Kidney capillary endothelial cell (primary cell): ENCODE results near the gene PLCB1.
A peak's percentile ranks its signal among the peaks of the same experiment; 100 is the strongest.
"Not testable (repeated sequence)": the region's sequence is repeated elsewhere in the genome, so short reads cannot be mapped to it uniquely, and the experiment has no call there.

Experiments
- DNase-seq: peaks from one replicate; pipeline ENCODE4 v3.0.0-alpha.2; 2018; ENCODE audit warnings: low spot score

The PLCB1 gene

DNA sequence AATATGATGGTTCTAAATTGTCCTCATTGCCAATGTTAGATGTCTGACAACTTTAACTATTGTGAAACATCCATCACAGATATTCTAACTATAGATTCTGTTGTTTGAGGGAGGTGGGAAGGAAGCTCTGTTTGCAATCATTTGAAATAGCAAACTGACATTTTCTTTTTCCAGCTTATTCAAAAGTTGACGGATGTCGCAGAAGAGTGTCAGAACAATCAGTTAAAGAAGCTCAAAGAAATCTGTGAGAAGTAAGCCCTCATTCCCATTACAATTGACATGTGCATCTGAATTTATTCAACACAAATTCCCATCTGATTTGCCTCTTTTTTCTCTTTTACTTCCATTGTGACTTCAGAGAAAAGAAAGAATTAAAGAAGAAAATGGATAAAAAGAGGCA lies 656.2 kb downstream of the PLCB1 start:
- DNase-seq = no peak

DNA sequence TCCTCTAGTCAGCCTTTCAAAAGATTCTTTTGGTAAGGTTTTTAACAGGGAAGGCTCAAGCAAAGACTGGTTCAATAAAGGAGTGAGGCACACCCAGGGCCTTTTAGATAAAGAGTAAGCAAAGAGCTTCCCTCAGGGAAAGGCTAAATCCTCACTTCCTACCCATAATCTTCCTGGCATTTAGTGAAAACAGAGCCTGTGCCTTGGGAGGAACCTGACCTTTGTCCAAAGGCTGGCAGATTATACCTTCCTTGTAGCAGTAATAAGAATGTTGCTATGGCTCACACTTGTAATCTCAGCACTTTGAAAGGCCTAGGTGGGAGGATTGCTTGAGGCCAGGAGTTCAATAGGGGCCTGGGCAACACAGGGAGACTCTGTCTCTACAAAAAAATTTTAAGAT lies 656.8 kb downstream of the PLCB1 start:
- DNase-seq = no peak

DNA sequence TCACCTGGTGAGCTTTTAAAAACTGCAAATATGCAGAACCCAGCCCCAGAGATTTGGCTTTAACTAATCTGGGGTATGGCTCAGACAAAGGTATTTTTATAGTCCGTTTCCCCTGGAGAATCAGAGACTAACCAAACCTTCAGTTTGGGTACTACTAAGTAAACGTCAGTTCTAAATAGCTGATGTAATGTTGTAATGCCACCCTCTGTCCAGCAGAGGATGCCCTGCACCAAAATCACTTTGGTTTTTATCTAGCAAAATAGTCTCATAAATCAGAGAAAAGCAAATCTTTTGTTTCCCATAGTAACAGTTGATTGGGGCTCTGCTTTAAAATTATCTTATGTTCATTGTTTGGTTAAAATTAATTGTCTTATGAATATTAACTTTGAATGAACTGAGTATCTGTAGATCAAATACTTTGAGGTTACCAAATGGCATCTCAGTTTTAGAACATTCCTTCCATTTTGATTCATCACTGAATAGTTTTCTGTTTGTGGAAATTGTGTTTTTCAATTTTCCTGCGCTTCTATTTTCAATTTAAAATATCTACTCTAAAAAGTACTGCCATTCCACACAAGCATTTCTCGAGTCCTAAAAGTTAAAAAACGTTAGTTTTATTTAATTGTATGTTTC lies 658.5 kb downstream of the PLCB1 start:
- peak; percentile 44 for DNase-seq

DNA sequence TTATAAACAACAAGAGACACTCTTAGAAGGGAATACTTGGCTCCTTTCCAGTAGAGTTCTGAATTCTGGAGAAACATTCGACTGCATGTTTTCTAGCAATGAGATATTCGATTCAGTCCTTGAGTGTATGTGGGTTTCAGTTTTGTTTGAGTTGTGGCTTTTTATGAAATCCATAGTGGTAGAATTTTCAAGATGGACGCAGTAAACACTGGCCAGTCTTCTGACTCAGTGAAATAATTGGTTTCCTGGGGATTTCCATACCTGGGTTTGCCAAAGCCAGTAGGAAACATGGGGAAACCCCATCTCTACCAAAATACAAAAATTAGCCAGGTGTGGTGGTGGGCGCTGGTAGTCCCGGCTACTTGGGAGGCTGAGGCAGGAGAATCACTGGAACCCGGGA lies 663.3 kb downstream of the PLCB1 start:
- DNase-seq = no peak

DNA sequence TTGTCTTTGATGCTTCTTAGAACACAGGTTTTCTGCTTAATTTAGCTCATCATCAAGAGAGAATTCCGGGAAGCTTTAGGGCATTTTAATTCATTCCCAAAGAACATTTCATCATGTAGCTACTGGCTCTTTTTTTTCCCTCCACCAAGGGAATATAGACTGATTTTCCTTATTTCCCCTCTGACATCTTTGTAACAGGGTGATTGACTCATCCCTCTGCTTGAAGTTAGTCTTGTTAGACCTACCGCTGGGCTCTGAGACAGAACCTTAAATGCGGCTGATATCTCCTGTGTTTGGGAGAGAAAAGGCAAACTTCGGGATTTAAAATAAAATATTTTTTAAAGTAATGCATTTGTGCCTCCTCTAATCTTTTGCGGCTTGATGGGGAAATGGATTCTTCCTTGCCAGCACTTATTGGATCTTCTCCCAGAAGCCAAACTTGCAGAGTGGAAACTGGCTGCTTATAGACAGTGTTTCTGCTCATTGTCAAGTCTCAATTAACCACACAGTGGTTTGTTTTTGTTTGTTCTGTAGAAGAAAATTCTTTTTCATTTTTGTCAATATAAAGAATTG lies 664.1 kb downstream of the PLCB1 start:
- DNase-seq = no peak

DNA sequence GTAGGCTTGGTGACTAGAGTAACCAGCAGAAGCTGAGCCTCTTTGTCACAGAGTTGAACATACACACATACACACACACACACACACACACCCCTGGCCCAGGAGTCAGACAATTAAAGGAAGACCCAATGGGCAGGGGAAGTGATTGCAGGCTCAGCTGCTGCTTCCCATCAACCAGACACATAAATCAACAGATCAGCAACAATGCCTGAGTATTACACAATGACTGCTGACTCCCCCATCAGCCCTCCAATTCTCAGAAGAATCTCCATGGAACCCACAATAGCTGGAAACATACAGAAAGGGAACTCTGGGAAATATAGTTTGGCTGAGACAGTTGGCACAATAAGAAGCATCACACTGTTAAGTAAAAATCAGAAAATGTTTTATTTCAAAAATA lies 666.4 kb downstream of the PLCB1 start:
- peak; percentile 28 for DNase-seq

DNA sequence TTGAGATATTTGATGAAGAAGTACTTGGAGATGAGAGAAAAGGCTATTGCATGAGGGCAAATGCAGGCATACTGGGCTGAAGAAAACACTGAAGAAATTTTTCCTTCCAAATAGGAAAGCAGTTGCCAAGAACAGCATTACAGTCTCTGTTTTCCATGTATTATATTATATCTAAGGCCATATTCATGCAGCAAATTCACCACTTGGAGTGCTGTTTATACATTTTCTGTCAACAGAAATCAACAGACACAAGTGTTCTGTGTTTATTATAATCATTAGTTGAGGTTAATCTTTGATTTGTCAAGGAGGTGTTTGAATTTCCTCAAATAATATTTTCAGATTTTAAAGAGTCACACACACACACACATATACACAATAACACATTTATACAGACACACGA lies 668.0 kb downstream of the PLCB1 start:
- DNase-seq = no peak

DNA sequence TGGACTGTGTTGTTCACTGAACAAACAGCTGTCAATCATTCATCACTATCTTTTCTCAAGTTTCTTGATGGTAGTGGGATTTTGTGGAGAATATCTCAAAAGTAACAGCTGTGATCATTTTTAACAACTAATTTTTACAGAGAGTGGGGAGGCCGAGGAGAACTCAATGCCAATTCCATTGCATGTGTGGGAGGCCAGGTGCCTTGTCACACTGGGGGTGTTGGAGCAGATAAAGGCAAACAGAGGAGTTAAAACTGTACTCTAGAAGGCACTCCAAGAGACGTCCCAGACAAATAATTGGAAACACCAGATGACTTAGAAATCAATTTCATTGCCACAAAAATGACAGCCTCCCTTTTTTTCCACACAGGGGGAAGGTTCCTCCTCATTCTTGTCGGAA lies 669.6 kb downstream of the PLCB1 start:
- no peak for DNase-seq

DNA sequence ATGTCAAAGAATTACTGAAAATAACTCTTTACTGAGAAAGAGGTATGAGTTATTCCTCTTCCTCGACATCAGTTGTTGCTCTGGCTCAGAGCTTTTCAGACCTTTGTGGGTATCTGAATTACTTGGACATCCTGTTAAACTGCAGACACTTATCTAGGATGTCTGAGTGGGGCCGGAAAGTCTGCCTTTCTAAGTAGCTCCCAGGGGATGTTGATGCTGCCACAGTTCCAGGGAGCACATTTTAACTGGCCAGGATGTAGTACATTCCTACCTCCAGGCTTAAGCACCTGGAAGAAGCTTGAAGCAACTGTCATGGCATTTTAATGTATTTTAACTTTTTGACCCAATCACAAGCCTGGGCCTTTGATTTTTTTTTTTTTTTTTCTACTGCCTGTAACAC lies 671.0 kb downstream of the PLCB1 start:
- DNase-seq = peak; percentile 74

DNA sequence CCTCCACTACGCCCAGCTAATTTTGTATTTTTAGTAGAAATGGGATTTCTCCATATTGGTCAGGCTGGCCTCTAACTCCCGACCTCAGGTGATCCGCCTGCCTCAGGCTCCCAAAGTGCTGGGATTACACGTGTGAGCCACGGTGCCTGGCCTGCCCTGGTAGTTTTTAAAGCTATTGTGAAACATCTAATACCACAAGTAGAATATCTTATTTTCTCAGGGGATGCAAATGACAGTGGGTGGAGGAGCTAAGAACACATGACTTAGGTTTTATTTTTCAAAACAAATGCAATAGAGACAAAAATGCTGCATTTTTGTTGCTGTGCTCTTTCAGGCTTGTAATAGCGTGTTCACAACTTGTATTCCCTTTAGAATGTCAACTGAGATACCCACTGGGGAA lies 671.9 kb downstream of the PLCB1 start:
- DNase-seq = no peak

DNA sequence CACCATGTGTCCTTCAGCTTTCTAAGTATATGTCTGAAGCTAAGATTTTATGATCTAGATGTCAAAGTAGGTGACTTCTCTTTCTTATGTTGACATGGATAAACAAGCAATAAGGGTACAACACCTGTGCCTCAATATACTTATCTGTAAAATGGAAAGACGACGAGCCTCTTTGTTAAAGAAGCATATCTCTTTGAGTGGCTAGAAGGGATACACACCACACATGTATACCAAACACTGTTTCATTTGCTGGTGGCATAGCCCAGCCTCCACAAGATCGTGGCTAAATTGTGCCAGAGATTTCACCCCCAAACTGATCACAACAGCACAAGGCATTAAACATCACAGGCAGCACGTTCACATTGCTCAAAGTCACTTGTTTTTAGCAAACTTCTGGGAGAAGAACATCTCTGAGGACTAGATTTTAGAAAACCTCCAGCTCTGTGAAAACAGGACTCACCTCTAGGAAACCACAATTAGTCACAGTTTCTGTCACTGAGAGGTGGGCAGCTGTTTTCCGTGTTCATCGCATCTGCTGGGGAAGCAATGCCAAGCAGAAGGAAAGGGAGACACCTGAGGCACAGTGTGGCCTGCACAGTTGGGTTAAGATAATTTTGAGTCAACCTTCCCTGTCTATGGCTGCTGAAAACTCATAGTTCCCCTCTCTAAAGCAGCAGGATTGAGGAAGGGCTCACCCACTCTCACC lies 673.8 kb downstream of the PLCB1 start:
- no peak for DNase-seq

DNA sequence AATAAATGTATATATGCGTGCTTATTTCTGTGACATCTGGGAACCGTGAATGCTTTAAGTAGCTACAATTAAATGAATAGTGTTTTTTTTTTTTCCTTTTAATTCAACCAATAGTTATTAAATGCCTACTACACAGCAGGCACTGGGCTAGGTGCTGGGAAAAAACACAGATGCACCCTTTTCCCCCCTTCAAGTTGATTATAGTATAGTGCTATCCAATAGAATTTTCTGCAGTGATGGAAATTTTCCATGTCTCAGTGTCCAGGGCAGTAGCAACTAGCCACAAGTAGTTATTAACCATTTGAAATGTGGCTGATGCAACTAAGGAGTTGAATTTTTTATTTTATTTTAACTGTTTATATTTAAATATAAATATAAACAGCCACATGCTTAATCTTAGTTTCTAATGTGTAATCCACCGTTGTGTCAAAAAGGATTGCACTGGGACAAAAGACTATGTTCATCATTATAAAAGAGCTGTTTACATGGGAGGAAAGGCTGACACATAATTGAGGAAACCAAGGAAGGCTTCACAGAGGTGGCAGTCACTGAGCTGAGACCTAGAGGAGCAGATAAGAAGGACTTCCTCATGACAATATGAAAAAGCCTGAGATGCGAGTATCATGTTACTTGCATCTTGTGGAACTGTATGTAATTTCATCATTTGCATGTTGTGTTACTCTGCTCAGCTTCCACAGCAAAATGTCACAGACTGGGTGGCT lies 675.6 kb downstream of the PLCB1 start:
- no peak for DNase-seq

DNA sequence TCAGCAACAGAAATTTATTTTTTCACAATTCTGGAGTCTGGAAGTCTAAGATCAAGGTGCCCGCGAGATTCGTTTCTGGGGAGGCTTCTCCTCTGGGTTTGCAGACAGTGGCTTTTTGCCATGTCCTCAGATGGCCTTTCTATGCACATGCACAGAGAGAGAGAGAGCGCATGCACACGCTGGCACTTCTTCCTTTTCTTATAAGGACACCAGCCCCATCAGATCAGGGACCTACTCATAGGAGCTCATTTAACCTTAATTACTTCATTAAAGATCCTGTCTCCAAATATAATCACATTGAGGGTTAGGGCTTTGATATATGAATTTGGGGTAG lies 676.1 kb downstream of the PLCB1 start:
- DNase-seq = no peak

DNA sequence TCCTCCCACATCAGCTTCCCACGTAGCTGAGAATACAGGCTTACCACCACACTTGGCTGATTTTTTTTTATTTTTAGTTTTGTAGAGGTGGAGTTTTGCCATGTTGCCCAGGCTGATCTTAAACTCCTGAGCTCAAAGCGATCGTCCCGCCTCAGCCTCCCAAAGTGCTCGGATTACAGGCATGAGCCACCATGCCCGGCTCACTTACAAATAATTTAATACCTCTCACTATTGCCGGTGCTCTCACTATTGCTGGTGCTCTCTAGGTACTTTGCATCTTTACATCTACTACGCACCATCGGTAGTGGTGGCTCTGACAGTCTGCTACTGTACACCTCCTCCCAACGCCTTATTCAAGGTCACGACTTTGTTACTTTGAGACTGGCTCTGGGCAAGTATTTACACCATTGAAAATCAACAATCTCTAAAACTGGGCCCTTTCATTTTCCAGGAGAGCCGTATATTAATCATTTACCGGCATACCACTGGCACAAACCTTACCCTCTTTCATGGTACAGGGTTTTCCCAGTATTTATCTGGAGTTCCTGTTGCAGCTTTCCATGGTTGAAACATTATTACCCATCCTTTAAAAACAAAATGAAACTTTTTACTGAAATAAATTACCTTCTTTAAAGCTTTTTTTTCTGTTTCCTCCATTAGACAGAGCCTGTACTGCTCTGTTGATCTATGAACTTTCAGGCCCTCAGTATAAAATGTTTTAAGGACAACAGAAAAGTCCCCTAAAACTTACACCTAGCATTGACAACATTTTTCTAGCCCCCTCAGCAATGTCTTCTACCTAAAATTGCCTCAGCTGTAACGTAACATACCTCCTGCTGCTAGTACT lies 677.3 kb downstream of the PLCB1 start:
- DNase-seq = no peak

DNA sequence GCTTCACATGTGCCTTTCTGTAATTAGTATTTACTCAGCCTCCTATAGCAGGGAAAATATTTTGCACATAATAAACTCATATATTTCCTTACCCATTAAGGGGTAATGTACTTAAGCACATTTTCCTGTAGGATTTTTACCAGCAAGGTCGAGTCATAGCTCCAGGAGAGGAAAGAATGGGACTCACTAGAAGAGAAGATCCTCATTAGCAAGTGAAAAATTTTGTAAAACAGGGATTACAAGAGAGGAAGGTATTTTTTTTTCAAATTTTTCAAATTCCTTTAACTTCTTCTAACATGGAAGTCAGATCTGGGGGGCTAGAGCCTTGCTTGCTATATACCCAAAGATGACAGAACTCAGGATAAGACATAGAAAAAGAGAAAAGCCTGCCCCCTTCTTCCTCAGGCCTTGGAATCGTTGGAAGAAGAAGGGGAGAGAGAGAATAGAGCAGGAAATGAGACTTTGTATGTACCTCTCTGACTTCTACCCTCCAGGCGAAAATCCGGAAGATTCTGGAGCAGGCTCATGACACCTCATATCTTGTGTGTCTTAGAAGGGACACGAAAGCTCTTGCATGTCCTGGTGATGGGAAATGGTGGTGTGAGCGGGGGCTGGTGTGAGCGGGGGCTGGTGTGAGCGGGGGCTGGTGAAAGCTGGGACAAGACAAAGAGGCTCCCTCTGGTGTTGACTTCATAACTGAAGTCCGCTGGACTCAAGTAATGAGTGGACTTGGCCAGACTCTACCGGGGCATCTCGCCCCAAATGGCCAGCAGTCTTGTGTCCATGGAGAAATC lies 679.9 kb downstream of the PLCB1 start:
- DNase-seq = no peak

DNA sequence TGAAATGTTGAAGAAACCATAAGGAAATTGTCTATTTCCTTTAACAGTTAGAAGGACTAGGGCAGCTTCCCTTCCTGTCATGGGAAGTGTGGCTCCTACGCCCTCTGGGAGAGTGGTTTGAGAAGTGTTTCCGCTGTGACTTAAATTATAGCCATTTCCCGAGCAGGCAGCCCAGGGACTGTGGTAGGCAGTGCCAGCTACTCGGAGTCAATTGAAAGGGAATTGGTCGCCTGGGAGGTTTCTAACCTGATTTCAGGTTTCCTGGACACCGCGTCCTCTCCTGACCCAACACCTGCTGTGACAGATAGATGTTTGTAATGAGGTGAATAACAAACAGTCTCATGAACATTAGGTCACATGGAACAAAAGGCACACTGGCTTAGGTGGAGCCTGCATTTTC lies 680.8 kb downstream of the PLCB1 start:
- peak; percentile 71 for DNase-seq

DNA sequence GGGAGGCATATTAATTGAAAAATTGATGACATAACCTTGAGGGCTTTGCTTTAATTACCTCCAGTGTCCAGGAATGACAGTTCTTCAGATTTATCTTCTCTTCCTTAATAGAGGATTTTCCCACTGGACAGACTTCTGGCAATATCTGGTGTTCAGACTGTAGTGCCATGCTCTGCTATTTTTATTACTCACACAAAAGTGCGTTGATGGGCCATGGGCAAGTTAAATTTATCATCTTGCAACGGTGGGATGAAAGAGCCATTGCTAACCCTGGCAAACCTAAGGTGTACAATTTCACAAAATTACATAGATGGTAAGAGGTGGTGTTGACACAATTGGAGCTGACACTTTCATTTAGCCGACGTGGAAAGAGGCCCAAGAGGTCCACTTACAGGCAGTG lies 683.1 kb downstream of the PLCB1 start:
- DNase-seq = no peak

DNA sequence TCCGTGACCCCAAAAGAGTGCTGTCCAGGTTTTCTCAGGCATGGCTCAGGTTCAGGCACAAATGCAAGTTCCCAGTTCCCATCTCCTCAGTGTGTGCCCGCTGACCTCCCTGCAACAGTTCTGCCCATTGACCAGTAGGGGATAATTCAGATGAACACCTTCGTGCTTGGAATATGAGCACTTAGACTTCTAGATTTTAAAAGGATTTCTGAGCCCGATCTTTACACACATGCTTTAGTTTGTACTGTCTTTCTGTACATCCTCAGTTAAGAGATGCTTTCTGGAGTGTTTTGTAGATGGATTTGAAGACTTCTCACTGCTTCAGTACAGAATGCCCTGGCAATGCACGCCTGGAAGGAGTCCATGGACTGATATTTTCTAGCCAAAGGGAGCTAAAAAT lies 697.2 kb downstream of the PLCB1 start:
- DNase-seq = no peak

DNA sequence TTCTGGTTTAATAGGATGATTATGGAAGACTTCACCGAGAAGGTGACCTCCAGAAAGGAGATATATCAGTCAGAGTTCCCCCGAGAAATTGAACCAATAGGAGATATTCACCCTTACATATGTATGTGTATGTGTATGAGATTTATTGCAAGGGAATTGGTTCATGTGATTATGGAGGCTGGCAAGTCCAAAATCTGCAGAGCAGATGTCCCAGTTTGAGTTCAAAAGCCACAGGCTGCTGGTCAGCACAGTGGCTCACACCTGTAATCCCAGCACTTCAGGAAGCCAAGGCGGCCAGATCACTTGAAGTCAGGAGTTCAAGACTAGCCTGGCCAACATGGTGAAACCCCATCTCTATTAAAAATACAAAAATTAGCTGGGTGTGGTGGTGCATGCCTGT lies 702.2 kb downstream of the PLCB1 start:
- not testable (repeated sequence) for DNase-seq

DNA sequence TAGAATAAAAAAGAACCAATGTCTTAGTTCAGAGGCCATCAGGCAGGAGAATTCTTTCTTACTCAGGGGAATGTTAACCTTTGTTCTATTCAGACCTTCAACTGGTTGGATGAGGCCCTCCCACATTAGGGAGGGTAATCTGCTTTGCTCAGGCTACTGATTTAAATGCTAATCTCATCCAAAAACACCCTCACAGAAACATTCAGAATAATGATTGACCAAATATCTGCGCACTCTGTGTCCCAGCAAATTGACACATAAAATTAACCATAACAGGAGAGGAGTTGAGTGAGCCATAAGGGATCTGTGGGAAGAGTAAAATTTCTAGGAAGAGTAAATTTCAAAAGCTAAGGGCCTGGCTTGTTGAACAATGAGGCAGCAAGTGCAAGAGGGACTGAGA lies 702.8 kb downstream of the PLCB1 start:
- no peak for DNase-seq

DNA sequence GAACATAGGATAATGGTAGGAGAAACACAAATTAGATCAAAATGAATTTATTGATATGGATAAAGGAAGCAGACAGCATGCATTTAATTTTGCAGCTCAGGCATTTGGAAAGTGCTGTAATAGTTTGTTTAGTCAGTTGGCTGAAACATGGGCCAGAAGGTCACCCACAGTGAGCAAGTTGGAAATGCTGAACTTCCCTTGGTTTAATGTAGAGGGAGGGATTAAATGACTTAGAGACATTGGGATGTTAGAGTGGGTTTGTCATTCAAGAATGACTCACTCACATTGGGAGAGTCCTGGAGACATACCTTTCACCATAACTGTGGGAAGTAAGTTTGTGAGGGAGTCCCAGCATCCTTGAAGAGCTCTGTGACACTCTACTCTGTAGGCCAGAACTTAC lies 705.3 kb downstream of the PLCB1 start:
- no peak for DNase-seq

DNA sequence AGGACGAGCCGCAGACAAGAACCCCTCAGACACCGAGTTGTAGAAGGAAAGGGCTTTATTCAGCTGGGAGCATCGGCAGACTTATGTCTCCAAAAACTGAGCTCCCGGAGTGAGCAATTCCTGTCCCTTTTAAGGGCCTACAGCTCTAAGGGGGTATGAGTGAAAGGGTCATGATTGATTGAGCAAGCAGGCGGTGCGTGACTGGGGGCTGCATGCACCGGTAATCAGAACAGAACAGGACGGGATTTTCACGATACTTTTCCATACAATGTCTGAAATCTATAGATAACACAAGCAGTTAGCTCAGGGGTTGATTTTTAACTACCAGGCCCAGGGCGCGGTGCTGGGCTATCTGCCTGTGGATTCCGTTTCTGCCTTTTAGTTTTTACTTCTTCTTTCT lies 710.5 kb downstream of the PLCB1 start:
- DNase-seq = no peak
